HepG2 (cell line): Measurements from ENCODE around the gene ARHGEF37. TPM values are rescaled to one million over a fixed set of nuclear protein-coding genes. Genes with fewer than 3 reads are reported as not detected.

ENCODE experiments used
- ATAC-seq: fragments of 200-7000 bp; cut with Tn5 transposase; 3 replicates; pipeline ENCODE4 v1.9.1; 2020; ENCODE audit warnings: mild to moderate bottlenecking, moderate library complexity
- BruUV-seq: library from RNA; stranded (reverse); fragments of 400-500 nt; replicated peaks from 2 replicates; lab custom pipeline; 2021; lab: Mats Ljungman, UMichigan
- CTCF ChIA-PET: fragments of 300-600 bp; formaldehyde crosslinking; extraction: SDS; loops from one replicate; lab custom pipeline; 2021; ENCODE audit warnings: low total read pairs, inconsistent platforms, low intra/inter-chr PET ratio; lab: Yijun Ruan, JAX
- POLR2A ChIA-PET: fragments of 350-600 bp; sonication (Branson Sonifier 250); formaldehyde crosslinking; loops from one replicate; lab custom pipeline; 2020; ENCODE audit warnings: antibody characterized with exemption, inconsistent platforms; lab: Yijun Ruan, JAX
- DNase-seq: peaks from one replicate; pipeline ENCODE4 v3.0.0-alpha.2; 2015; ENCODE audit warnings: low spot score
- FAIRE-seq: peaks from 3 replicates; lab custom pipeline; 2011; peaks lifted over from hg19 to GRCh38; lab: Jason Lieb, UNC
- H2AFZ ChIP-seq: one replicate; pipeline ENCODE4 v1.6.1; 2011; ENCODE audit warnings: low read length, inconsistent platforms
- H3K27ac ChIP-seq: fragments of 300-600 bp; 3 replicates; pipeline ENCODE4 v1.8.0; 2011; ENCODE audit warnings: mixed run types, mild to moderate bottlenecking, mixed read lengths, low read length, inconsistent platforms; ENCODE audit not compliant: insufficient read depth; ENCODE audit errors: extremely low read length
- H3K27me3 ChIP-seq, 2 experiments: fragments of 200-600 bp in 1 of 2; 2 replicates in 1 of 2; 3 replicates in 1 of 2; pipeline versions ENCODE4 v1.6.0 to v1.8.0; 2011; ENCODE audit warnings: low read length in 2 of 2, mild to moderate bottlenecking in 2 of 2, moderate library complexity in 2 of 2, inconsistent platforms in 1 of 2; ENCODE audit not compliant: insufficient read depth in 2 of 2, control insufficient read depth in 1 of 2
- H3K36me3 ChIP-seq, 2 experiments: fragments of 200-600 bp in 1 of 2; replicated peaks in 1 of 2; 2 replicates in 1 of 2; 3 replicates in 1 of 2; pipeline versions ENCODE4 v1.5.1 to v1.8.0; 2011; ENCODE audit warnings: low read length in 2 of 2, inconsistent platforms in 1 of 2; ENCODE audit not compliant: insufficient read depth in 2 of 2, control insufficient read depth in 1 of 2
- H3K4me1 ChIP-seq: 2 replicates; pipeline ENCODE4 v1.5.1; 2012; ENCODE audit warnings: low read length, inconsistent platforms; ENCODE audit not compliant: insufficient read depth
- H3K4me2 ChIP-seq: 2 replicates; pipeline ENCODE4 v1.6.0; 2011; ENCODE audit warnings: low read depth, low read length, inconsistent platforms
- H3K4me3 ChIP-seq, 3 experiments: fragments of 200-600 bp in 1 of 3; sonication (generic), shearing (Covaris generic) in 1 of 3; replicated peaks in 1 of 3; 2 replicates each; pipeline ENCODE4 v1.5.1; 2011 to 2016; ENCODE audit warnings: low read length in 3 of 3, inconsistent platforms in 2 of 3, low read depth in 2 of 3, mild to moderate bottlenecking in 2 of 3, control low read depth in 1 of 3, mixed read lengths in 1 of 3; ENCODE audit not compliant: insufficient read depth in 1 of 3
- H3K79me2 ChIP-seq: one replicate; pipeline ENCODE4 v1.6.1; 2011; ENCODE audit warnings: low read length, inconsistent platforms; ENCODE audit not compliant: insufficient read depth
- H3K9ac ChIP-seq: 2 replicates; pipeline ENCODE4 v1.6.0; 2011; ENCODE audit warnings: mild to moderate bottlenecking, low read depth, low read length, inconsistent platforms; ENCODE audit not compliant: insufficient read depth
- H3K9me3 ChIP-seq: 2 replicates; pipeline ENCODE4 v1.5.1; 2012; ENCODE audit warnings: mild to moderate bottlenecking, low read length
- H4K20me1 ChIP-seq: 2 replicates; pipeline ENCODE4 v1.6.0; 2011; ENCODE audit warnings: inconsistent platforms, mild to moderate bottlenecking, low read length, moderate library complexity; ENCODE audit not compliant: insufficient read depth
- ATAD3A ChIP-seq: sonication (generic); formaldehyde crosslinking; IDR thresholded peaks from 2 replicates; pipeline ENCODE4 v1.4.0; 2020; ENCODE audit warnings: missing genetic modification reagents
- CBX2 ChIP-seq, 2 experiments: fragments of 200-600 bp in 1 of 2; sonication (generic); formaldehyde crosslinking in 1 of 2; IDR thresholded peaks; 2 replicates each; pipeline versions ENCODE4 v1.7.0 to v1.8.1; 2018 to 2022; ENCODE audit warnings: low read depth in 2 of 2, low read length in 1 of 2, mild to moderate bottlenecking in 1 of 2, missing genetic modification reagents in 1 of 2
- ETV5 ChIP-seq: IDR thresholded peaks from 2 replicates; pipeline ENCODE4 v1.6.1; 2018; ENCODE audit warnings: missing biosample characterization, missing genetic modification reagents, inconsistent platforms, borderline replicate concordance
- HMGA1 ChIP-seq: sonication (generic); formaldehyde crosslinking; conservative IDR thresholded peaks from 2 replicates; pipeline ENCODE4 v1.4.0; 2020; ENCODE audit warnings: missing genetic modification reagents
- REL ChIP-seq: sonication (generic); formaldehyde crosslinking; conservative IDR thresholded peaks from 2 replicates; pipeline ENCODE4 v1.8.0; 2022; ENCODE audit warnings: mild to moderate bottlenecking, missing genetic modification reagents, moderate library complexity
- SNAPC2 ChIP-seq: sonication (generic); formaldehyde crosslinking; IDR thresholded peaks from 2 replicates; pipeline ENCODE4 v1.8.1; 2022; ENCODE audit warnings: mild to moderate bottlenecking, missing genetic modification reagents
- SPEN ChIP-seq: sonication (generic); formaldehyde crosslinking; IDR thresholded peaks from 2 replicates; pipeline ENCODE4 v1.5.1; 2020; ENCODE audit warnings: low read depth, mild to moderate bottlenecking, missing genetic modification reagents
- SSRP1 ChIP-seq: IDR thresholded peaks from 2 replicates; pipeline ENCODE4 v1.6.1; 2016; ENCODE audit warnings: control low read depth
- ZBTB46 ChIP-seq: sonication (generic); formaldehyde crosslinking; IDR thresholded peaks from 2 replicates; pipeline ENCODE4 v1.4.0; 2020; ENCODE audit warnings: mild to moderate bottlenecking, missing genetic modification reagents, borderline replicate concordance
- ZNF263 ChIP-seq: sonication (generic); formaldehyde crosslinking; IDR thresholded peaks from 2 replicates; pipeline ENCODE4 v1.4.0; 2020; ENCODE audit warnings: missing genetic modification reagents
- ZNF543 ChIP-seq: sonication (generic); formaldehyde crosslinking; IDR thresholded peaks from 2 replicates; pipeline ENCODE4 v1.4.0; 2020; ENCODE audit warnings: mild to moderate bottlenecking, missing genetic modification reagents
- ZNF574 ChIP-seq: sonication (generic); formaldehyde crosslinking; IDR thresholded peaks from 2 replicates; pipeline ENCODE4 v1.4.0; 2020; ENCODE audit warnings: missing genetic modification reagents
- ZNF598 ChIP-seq: sonication (generic); formaldehyde crosslinking; IDR thresholded peaks from 2 replicates; pipeline ENCODE4 v1.5.1; 2020; ENCODE audit warnings: mild to moderate bottlenecking, missing genetic modification reagents, borderline replicate concordance
- ZNF879 ChIP-seq: sonication (generic); formaldehyde crosslinking; IDR thresholded peaks from 2 replicates; pipeline ENCODE4 v1.8.1; 2023; ENCODE audit warnings: missing genetic modification reagents
- ZSCAN30 ChIP-seq: sonication (generic); formaldehyde crosslinking; IDR thresholded peaks from 2 replicates; pipeline ENCODE4 v1.5.0; 2020; ENCODE audit warnings: mild to moderate bottlenecking, missing genetic modification reagents
- ZUFSP ChIP-seq: sonication (generic); formaldehyde crosslinking; IDR thresholded peaks from 2 replicates; pipeline ENCODE4 v1.9.0; 2021; ENCODE audit warnings: missing genetic modification reagents, mild to moderate bottlenecking, borderline replicate concordance
- whole genome bisulfite sequencing: methylation state at CpG from one replicate; pipeline ENCODE4 v1.1.6; 2017; ENCODE audit warnings: low lambda C conversion rate; 5-methylcytosine and 5-hydroxymethylcytosine counted together
- in situ Hi-C: cut with HindIII; loops from 2 replicates; pipeline ENCODE4 v1.10.0; 2017; ENCODE audit warnings: low pct_unique_long_range_greater_than_20kb; ENCODE audit not compliant: extremely low pct_ligation_motif_present
- intact Hi-C: fragments of 100-400 bp; cut with micrococcal nuclease; formaldehyde crosslinking; loops from one replicate; pipeline ENCODE4 v1.10.0; 2022; ENCODE audit not compliant: unreplicated experiment
- polyA plus RNA-seq, 8 experiments: library from polyadenylated mRNA; depleted of rRNA in 3 of 8; stranded (reverse) in 7 of 8; unstranded in 1 of 8; fragments of >200 nt; fragmentation: Illumina TruSeq in 4 of 8; extraction: Trizol in 4 of 8; gene quantifications; 2 replicates each; pipeline versions ENCODE4 v1.2.1 to v1.2.3, GENCODE V29; 2011 to 2016; ENCODE audit warnings: low read depth in 4 of 8, missing spikeins in 1 of 8, mixed read lengths in 1 of 8; ENCODE audit not compliant: insufficient read depth in 1 of 8
- total RNA-seq, 5 experiments: library from RNA; depleted of rRNA; stranded (reverse); fragments of >200 nt; fragmentation: Illumina TruSeq; extraction: Trizol; gene quantifications; 2 replicates each; pipeline ENCODE4 v1.2.3, GENCODE V29; 2016; ENCODE audit warnings: low read depth in 1 of 5

ARHGEF37 gene
- total and polyA plus RNA-seq, 2 of the 13 experiments (the other 11 are each of a cell fraction or from before 2014, with no cell fraction given), result 0.18 to 0.27 TPM

- no peak for TF ChIP-seq ZNF574 (CRISPR knock-in tag)
- TF ChIP-seq ZNF263 (CRISPR knock-in tag), result no peak
- TF ChIP-seq HMGA1 (CRISPR knock-in tag), result no peak
- TF ChIP-seq SNAPC2 (CRISPR knock-in tag), result no peak
- no peak for TF ChIP-seq ZBTB46 (CRISPR knock-in tag)
- TF ChIP-seq, all 625 proteins: peak for 0
Observed at GRCh38 chr5:149628846-149629388, 47.6 kb downstream of the ARHGEF37 start (continued).

- no peak overlapping the region for H3K27ac ChIP-seq
- no peak overlapping the region for H3K9ac ChIP-seq
- WGBS, result 87% methylated on average over 5 of the region's 5 CpGs
- in situ Hi-C loops, result loop anchor here (25.0 kb wide), 1 partner anchor 358 kb away; no protein-coding TSS in a partner anchor
- H3K4me3 ChIP-seq, result no peak overlapping the region
- BruUV-seq, result no TSS peak
- no peaks in the 10 kb centered on the region for H3K79me2 ChIP-seq
- H3K27me3 ChIP-seq, result 0 out of 5 replicates have a peak, but pooled peaks cover 0 to 3% of the 10 kb centered on the region in 2 experiments
- no peaks in the 10 kb centered on the region for H4K20me1 ChIP-seq
- no peak overlapping the region for H2AFZ ChIP-seq
- H3K36me3 ChIP-seq, result no peaks in the 10 kb centered on the region
- no peaks in the 10 kb centered on the region for H3K4me1 ChIP-seq
- DNase-seq (no peak), FAIRE-seq (no peak), ATAC-seq (no peak)
- intact Hi-C loops, result no loop called here
- POLR2A ChIA-PET, result no interaction called here
- H3K9me3 ChIP-seq, result no peaks in the 10 kb centered on the region
- CTCF ChIA-PET, result no interaction called here
- H3K4me2 ChIP-seq, result no peak overlapping the region
- no peak for TF ChIP-seq SPEN
- no peak for TF ChIP-seq ZUFSP
- TF ChIP-seq ATAD3A (CRISPR knock-in tag), result no peak
- no peak for TF ChIP-seq ZNF543
- TF ChIP-seq REL (CRISPR knock-in tag), result no peak
- no peak for TF ChIP-seq SSRP1 (CRISPR knock-in tag)
- TF ChIP-seq ZSCAN30 (CRISPR knock-in tag), result no peak
- TF ChIP-seq ETV5 (CRISPR knock-in tag), result no peak
- TF ChIP-seq CBX2 (IDR thresholded peaks at IDR 0.05; ENCODE audit: low read depth, low read length), result no peak
- no peak for TF ChIP-seq CBX2 (CRISPR knock-in tag; IDR thresholded peaks at IDR 0.05; ENCODE audit: low read depth)
- no peak for TF ChIP-seq ZNF879 (CRISPR knock-in tag)
- TF ChIP-seq ZNF598 (CRISPR knock-in tag), result no peak
Observed at GRCh38 chr5:149629421-149629820, 48.1 kb downstream of the ARHGEF37 start.
